HG03439 (cell line): ENCODE data around the gene DPEP3.
"Not testable (repeated sequence)": the region's sequence is repeated elsewhere in the genome, so short reads cannot be mapped to it uniquely, and the experiment has no call there.

ENCODE experiments used
- ATAC-seq: cut with Tn5 transposase; IDR thresholded peaks from one replicate; pipeline ENCODE4 v1.9.1; 2021; ENCODE audit warnings: mild to moderate bottlenecking, moderate library complexity; ENCODE audit not compliant: unreplicated experiment

Gene DPEP3

DNA sequence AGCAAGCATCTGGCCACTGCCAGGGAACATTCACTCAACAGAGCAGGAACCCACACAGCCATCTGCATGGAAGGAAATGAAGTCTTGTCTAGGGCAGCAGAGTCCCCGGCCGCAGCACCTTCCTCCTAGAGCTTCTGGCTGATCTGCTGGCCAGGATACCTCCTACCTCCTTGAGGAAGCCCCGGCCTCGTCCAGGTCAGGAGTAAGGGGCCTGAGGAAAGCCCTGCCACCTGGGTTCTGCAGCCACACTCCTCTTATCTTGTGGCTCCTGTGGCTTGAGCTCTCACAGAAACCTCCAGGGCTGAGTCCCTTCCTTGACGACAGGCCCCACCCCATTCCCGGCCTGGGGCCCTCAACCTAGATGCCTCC lies 13.7 kb upstream of the DPEP3 start:
- ATAC-seq = not testable (repeated sequence)

DNA sequence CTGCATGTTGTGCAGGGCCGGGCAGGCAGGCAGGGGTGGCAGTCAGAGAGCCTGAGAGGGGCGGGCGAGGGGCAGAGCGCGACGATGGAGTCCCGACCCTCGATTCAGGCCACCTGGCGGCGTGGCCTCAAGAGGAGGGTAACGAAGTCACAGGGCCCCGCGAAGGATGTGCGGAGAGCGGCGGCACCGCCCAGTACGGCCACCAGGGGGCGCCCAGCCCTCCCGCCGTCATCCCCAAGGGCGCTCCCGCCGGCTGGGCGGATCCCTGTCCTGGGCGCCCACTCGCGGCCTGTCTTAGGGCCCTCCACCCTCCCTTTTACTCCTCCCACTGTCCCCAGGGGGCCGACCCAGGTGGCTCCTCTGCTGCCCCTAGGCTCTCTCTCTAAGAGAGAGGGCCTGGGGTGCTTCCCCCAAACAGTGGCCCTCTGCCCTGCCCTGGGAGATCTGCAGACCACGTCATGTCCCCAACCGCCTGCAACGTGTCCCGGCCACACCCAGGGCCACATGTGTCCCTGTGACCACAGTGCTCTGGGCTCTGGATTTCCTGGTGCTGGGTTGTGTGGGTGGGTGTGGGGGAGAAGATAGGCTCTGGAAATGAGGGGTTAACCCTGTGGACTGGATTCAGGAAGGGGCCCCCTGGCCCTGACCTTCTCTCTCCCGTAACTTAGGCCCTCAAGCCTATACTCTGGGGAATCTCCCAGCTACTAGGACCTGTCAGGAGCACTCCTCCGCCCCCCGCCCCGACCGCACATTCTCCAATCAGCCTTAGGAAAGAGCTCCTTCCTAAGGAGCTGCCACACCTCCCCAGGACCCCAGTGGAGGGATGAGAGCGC lies 13.1 kb upstream of the DPEP3 start:
- ATAC-seq = peak; percentile 79

DNA sequence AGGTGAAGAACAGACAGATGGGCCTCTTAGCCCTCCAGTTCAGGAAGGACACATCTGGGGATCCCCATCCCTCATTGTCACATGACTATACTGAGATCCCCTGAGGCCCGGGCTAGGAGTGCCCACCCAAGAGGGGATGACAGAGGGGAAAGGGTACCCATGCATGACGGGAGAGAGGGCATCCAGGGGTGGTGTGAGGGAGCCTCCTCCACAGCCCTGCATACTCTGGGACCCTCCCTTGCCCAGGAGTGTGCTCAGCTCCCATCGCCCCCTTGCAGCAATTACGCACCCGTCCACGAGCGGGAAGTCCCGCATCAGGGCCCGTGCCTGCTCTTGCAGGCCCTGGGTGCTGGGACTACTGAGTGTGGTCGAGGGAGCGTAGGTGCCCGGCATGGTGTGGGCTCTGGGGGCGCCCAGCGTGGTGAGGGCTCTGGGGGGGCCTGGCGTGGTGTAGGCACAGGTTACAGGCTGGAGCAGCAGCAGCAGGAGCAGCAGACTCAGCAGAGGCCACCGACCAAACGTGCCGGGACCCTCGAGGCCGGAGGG lies 12.4 kb upstream of the DPEP3 start:
- no peak for ATAC-seq

DNA sequence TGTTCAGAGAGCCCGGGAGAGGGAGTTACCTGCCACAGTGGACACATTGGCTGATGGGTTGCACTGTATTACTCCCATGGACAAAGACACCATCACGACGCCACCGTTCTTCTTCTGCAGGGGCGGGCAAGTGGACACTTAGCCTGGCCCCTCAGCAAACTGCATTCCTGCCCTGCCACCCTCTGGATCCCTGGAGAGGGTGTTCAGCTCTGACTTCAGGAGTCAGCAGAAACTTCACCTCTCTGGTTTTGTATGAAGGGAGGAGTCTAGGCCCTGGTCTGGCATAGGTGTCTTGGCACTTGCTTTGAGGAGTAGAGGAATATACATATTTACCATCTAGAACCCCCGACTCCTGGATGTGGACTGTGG lies 9.7 kb upstream of the DPEP3 start:
- ATAC-seq = no peak

DNA sequence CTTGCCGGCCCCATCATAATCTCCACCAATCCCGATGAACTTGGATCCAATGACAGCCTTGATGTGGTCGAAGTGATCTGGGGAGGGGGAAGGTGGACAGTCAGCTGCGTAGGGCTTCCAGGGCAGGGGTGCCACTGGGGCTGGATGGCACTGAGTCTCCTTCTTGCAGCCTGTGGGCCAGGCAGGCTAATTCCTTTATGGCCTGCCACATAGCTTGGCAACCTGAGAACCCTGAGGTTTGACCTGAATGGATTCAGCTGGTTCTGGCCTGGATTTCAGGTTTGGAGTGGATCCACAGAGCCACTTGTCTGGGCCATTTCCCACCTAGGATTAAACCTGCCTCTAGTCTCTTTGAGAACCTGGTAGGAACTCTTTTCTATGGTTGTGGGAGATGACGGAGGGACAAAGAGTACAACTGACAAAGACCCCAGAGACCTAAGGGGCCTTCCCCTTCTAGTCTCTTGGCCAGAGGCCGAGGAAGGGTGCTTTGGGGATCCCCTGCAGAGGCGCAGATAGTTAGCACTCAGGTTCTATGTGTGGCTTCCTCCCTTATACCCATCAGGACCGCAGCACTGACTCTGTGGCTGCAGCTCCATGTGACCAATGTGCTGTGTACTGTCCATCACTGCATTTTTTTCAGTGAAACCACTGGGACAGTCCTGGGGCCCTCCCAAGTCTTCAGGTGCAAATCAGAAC lies 9.2 kb upstream of the DPEP3 start:
- no peak for ATAC-seq

DNA sequence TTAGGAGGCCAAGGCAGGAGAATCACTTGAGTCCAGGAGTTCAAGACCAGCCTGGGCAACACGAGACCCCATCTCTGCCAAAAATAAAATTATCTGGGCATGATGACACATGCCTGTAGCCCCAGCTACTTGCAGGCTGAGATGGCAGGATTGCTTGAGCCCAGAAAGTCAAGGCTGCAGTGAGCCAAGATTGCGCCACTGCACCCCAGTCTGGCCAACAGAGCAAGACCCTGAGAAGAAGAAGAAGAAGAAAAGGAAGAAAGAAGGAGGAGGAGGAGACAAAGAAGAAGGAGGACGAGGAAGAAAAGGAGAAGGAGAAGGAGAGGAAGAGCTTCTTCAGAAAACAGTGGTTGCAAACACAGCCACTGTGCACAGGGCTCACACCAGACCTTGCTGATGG lies 8.4 kb upstream of the DPEP3 start:
- no peak for ATAC-seq

DNA sequence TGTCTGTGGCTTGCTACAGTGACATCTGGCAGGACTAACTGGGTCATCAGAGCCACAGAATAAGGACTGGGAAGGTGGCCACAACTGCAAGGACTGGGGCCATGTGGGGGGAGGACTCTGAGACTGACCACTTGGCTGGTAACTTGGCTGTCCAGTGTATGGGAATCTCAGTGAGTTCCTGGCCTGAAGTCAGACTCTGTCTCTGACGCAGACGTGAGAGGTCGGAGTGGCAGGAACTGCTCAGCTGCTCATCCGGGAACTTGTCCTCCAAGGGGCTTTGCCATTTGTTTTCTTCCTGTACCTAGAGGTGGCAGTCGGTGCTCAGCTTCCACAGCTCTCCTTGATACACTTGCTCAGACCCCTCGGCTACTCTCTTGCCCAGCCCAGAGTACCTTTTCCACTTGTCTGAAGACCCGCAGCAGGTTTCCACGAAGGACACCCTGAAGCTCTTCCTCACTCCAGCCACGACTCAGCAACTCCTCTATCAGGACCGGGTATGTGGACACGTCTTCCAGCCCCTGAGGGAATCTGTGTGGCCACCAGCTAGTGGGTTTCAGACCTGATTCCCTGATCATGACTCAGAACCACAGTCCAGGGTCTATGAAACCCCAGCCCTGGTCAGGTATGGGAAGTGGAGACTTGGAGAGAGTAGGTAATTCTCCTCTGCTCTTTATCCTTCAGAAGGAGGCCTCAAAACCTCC lies 7.3 kb upstream of the DPEP3 start:
- no peak for ATAC-seq

DNA sequence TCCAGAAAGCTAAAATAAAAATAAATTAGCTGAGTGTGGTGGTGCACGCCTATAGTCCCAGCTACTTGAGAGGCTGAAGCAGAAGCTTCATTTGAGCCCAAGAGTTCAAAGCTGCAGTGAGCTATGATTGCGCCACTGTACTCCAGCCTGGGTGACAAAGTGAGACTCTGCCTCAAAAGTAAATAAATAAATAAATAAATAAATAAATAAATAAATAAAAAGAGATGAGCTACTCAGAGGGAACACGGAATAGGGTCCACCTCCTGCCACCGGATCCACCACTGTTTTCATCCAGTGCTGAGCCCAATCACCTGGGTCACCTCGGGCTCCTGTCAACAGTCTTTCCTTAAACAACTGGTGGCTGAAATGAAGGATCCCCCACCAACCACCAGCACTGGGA lies 6.7 kb upstream of the DPEP3 start:
- ATAC-seq = no peak

DNA sequence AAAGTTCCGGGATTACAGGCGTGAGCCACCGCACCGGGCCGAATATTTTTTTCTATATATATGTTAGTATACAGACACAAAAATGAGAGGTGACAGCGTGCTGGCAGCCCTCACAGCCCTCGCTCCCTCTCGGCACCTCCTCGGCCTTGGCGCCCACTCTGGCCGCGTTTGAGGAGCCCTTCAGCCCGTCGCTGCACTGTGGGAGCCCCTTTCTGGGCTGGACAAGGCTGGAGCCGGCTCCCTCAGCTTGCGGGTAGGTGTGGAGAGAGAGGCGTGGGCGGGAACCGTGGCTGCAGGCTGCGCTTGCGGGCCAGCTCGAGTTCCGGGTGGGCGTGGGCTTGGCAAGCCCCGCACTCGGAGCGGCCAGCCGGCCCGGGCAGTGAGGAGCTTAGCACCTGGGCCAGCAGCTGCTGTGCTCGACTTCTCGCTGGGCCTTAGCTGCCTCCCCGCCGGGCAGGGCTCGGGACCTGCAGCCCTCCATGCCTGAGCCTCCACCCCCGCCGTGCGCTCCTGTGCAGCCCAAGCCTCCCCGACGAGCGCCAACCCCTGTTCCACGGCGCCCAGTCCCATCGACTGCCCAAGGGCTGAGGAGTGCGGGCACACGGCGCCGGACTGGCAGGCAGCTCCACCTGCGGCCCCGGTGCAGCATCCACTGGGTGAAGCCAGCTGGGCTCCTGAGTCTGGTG lies 1.9 kb upstream of the DPEP3 start:
- no peak for ATAC-seq

DNA sequence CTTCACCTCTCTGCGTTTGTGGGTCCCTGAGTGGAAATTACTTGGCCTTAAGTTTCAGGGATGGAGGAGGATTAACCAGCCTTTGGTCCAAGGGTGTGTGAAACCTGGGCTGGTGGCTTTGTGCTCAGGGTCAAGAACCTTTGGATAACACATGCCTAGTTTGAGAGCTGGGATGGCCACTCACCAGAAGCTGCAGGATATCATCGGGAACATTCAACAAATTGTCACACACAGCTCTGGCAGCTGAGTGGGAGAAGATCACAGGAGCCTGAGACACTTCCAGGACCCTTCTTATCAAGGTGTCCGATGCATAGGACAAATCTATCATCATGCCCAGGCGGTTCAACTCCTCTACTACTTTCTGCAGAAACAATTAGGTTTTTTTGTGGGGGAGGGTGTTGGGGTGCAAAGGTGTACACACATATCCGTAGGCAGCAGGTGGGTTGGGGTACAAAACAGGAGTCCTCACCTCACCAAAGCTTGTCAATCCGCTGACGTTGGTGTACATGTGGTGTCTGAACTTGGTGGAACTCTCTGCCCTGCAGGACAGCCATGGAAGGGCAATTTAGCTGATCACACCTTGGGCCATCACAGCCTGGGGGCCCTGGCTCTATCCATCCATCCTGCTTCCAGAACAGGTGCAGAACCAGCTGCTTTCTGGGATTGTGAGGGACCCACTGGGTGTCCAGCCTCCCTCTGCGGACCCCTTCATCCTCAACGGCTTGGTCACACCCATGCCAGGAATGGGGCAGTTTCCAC lies 2.7 kb downstream of the DPEP3 start:
- no peak for ATAC-seq

DNA sequence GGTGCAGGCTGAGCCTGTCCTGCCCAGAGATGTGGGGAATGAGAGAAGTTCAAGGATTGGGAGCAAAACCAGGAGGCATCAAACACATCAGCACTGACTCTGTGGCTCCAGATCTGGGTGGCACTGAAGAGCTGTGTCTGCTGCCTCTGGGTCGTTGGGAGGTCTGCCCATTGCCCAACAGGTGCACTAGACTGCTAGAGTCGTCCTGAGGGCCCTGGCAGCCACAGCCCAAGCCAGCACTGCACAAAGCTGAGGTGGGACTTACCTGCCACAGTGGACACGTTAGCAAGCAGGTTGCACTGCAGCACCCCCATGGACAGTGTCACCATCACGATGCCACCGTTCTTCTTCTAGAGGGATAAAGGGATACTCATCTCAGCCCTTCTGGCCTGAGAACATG lies 3.3 kb downstream of the DPEP3 start:
- no peak for ATAC-seq

DNA sequence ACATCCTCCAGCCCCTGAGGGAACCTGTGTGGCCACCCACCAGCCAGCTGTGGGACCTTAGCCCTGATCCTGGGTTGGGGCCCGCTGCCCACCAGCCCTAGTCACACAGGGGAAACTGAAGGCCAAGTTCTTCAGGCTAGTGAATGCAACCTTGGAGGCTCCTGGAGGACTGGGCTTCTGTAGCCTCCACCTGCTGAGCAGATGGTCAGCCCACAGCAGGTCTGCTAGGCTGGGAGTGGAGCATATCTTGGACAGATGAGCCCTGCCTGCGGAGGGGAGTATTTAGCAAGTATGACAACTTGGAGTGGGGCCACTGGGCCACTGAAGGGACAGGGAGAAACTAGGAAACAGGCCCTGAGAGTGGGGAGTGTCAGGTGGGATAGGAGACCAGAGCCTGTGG lies 4.1 kb downstream of the DPEP3 start:
- ATAC-seq = no peak

DNA sequence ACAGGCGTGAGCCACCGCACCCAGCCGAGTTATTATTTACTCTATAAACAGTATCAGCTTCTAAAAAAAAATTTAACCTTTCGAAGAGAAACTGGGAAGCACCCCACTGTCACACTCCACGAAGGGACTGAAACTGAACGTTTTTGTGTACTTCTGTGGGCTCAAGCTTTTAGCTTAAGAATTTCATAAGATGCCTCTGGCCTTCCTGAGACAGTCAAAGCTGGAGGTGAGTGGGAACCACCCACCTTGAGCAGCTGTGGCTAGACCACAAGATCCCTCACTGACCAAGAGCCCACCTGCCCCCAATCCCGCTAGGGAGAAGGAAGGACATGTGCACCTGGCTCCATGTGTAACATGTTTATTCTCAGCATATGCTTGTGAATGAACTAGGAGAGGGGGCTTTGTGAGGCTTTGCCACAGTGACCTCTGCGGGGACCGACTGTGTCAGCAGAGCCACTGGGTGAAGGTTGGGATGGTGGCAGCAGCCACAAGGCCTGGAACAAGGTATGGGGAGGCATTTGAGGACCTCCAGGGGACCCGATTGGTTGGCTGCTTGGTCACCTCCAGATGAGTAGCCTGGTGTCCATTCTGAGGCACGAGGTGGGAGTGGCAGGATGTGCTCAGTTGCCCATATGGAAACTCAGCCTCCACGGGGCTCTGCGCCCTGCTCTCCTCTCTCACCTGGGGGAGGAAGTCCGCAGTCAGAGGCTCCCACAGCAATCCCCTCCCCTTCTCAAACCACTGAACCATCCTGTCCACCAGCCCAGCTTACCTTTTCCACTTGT lies 4.8 kb downstream of the DPEP3 start:
- no peak for ATAC-seq

DNA sequence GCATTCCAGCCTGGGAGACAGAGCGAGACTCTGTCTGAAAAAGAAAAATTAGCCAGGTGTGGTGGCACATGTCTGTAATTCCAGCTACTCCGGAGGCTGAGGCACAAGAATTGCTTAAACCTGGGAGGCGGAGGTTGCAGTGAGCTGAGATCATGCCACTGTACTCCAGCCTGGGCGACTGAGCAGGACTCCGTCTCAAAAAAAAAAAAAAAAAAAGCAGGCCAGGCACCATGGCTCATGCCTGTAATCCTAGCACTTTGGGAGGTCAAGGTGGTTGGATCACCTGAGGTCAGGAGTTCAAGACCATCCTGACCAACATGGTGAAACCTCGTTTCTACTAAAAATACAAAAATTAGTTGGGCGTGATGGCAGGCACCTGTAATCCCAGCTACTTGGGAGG lies 8.0 kb downstream of the DPEP3 start:
- not testable (repeated sequence) for ATAC-seq

DNA sequence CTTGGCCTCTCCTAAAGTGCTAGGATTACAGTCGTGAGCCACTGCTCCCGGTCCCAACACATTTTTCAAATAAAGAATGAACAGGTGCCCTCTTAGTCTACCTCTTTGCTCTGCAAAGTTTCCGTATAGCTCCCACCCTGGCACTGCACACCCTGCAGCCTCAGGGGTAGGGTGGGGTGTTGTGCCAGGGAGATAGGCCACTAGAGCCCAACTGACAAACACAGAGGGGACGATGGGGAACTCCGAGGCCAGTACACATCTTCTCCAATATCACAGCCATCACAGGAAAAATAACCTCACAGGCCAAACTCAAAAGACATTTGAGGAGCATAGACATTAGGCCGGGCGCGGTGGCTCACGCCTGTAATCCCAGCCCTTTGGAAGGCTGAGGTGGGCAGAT lies 9.2 kb downstream of the DPEP3 start:
- ATAC-seq = no peak

DNA sequence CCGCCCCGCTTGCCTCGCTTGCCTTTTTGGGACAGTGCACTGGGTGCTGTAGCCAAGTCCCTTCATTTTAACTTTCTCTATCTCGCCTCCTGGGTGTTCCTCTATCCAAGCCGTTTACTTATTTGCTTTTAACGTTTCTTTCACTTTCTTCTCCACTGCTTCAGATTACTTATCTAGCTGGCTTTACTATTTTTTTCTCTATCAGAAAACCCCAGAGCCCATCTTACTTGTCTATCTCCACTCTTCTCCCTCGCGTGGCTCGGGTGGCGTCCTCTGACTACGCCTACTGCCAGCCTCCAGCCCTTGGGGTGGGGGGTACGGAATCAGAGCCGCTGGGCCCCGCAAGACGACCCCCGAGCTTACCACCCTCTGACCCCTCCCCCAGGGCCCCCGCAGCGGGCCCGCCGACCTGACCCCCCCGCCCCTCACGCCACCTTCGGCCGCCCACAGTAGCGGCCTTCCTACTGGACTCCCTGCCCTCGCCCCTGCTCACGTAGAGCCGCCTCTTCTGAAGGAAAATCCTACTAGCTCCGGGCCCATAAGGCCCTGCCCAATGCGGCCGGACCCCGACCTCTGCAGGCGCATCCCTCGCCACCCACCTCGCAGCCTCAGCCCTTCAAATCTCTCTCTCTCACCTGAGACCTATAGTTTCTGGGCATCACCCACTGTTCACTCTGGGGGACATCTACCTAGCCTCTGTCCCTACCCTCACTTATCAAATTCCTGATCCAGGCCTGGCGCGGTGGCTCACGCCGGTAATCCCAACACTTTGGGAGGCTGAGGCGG lies 10.9 kb downstream of the DPEP3 start:
- ATAC-seq = no peak

DNA sequence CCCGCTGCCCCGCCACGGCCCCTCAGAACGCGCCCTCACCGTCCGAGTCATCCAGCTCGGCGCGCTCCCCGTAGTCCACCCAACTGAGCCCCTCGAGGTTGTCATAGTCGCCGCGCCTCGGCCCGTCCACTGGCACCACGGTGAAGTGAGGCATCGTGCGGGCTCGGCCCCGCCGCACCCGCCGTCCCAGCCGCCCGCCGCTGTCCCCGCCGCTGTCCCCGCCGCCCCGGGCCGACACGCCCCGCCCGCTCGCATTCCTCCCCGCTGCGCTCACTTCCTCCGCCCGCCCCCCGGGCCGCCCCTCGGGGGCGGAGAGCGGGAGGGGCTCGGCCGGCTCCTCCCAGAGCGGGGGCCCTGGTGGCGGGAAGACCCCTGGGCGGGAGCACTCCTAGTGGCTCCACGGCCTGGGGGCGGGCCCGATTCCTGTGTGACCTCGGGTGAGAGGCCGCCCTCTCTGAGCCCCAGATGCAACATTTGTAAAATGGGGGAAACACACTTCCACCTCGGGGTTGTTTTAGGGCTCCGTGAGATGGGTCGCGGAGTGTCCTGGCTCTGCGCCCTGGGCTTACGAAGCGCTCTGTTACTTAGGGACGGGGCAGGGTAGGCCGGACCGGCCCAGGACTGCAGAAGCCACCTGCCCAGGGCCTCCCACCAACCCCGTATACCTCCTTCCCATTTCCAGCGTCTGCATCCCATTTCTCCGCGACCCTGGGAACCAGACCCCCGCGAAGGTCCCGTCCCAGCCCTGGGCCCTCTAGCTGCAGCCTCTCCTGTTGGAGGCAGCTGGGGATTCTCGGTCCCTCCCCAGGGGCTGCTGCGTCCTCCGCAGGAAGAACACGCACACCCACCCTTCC lies 11.7 kb downstream of the DPEP3 start, which contains the start of gene SLC12A4:
Gene SLC12A4 (minus strand): TSS at position 238 of the 854 bp plus-strand sequence. CDS start 84 bp downstream, at position 154.
- peak; percentile 75 for ATAC-seq

DNA sequence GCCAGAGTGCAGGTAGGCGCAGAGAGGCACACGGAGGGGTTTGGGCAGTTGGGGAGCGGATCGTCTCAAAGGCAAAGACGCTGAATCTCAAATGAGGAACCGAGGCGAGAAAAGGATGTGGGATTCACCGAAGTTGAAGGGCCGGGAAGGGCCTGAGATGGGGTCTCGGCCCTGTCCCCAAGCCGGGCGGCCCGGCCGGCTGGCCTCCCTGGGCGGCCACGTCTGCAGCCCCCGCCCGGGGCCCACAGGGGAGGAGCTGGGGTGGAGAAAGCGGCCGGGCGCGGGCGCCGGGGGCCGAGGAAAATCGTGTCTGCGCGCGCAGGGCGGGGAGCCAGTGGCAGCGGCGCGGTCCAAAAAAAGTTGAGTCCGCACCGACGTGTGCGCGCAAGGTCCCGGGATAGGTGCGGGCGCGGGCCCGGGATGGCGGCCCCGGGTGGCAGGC lies 12.3 kb downstream of the DPEP3 start:
- peak; percentile 20 for ATAC-seq
